OCI-M1 (cell line): ENCODE results near the gene TNPO2.

Source experiments
- DNase-seq: peaks from one replicate; lab custom pipeline; 2025; lab: John Stamatoyannopoulos, UW

The TNPO2 gene

DNA sequence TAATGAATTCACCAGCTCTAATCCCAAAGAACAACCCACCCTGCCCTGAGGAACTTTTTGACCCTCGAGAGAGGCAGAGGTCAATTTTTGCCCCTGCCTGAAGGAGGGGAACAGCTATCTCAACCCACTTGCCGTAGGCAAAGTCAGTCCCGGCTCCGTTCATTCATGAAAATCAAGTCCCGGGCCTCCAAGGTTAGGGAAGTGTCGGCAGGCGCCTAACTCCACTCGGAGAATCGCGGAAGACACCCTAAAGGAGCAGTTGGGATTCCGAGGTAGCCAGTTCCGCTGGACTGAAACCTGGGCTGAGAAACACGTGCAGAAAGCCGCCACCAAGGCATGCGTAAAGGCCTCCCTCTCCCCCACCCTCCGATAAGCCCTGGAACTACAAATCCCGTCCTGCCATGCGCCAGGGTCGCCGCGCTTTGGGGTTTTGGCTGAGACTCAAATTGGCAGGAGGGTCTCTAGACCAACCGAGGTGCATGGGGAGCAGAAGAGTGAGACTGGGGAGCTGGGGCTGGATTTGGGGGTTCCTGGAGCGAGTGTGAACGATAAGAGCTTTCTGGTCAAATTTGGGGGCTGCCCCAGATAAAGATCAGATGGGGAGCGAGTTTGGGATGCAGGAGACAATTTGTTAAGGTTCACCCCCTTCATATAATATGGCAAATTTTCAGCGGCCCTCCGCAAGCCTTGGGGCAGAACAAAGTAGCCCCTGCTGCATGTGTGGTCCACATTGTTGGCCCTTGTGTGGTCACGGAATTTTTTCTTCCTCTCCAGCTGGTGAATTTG, at the start of gene TNPO2:
TNPO2 (minus strand) TSS at position 292 of the 786 bp plus-strand sequence. CDS start 2,955 bp downstream, outside the sequence.
- peak; percentile 70 for DNase-seq

GRCh38 chr19:12772323-12772722, 48.6 kb upstream of the TNPO2 start:
- DNase-seq, result no peak

GRCh38 chr19:12770922-12771321, 47.2 kb upstream of the TNPO2 start:
- no peak for DNase-seq

DNA sequence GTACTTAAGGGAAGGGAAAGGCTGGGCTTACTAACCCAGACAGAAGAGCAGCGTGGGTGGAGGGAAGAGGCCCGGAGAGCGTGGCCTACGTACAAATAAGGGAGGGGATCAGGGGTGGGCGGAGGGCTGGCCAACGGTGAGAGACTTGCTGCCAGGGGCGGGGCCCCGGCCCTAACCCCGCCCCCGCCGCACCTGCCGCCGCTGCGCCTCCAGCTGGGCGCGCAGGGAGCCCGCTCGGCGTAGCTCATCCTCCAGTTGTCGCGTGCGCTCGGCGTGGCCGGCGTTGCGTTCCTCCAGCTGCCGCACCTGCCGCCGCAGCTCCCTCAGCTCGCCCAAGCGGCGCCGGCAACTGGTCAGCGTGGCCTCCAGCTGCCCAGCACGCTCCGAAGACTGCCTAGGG, 46.0 kb upstream of the TNPO2 start:
- no peak for DNase-seq

GRCh38 chr19:12767666-12768065, 43.9 kb upstream of the TNPO2 start:
- DNase-seq, result no peak

GRCh38 chr19:12767150-12767549, 43.4 kb upstream of the TNPO2 start:
- DNase-seq, result no peak

DNA sequence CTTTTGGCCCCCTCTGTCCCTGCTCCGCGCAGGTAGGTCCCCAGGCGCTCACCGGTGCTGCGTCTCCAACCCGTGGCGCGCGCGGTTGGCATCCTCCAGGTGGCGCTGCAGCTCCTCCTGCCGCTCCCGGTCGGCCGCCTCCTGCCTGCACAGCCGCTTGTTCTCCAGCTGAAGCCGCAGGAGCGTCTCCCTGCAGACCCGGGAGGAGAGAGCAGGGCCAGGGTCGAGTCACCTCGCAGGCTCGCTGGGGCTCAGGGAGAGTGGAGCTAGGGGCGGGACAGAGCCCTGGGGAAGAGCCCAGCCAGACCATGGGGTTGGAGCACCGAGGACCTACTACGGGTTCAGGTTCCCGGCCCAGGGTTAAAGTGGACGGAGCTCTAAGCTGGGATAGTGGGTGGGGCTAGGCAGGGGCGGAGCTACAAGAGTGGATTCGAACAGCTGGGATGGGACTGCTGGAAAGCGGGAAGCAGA, 42.4 kb upstream of the TNPO2 start:
- DNase-seq, result no peak

- DNase-seq, result no peak
These were observed 41.0 kb upstream of the TNPO2 start for GRCh38 chr19:12764698-12765097.

GRCh38 chr19:12763100-12763499, 39.4 kb upstream of the TNPO2 start:
- no peak for DNase-seq

GRCh38 chr19:12759686-12760085, 36.0 kb upstream of the TNPO2 start:
- no peak for DNase-seq

DNA sequence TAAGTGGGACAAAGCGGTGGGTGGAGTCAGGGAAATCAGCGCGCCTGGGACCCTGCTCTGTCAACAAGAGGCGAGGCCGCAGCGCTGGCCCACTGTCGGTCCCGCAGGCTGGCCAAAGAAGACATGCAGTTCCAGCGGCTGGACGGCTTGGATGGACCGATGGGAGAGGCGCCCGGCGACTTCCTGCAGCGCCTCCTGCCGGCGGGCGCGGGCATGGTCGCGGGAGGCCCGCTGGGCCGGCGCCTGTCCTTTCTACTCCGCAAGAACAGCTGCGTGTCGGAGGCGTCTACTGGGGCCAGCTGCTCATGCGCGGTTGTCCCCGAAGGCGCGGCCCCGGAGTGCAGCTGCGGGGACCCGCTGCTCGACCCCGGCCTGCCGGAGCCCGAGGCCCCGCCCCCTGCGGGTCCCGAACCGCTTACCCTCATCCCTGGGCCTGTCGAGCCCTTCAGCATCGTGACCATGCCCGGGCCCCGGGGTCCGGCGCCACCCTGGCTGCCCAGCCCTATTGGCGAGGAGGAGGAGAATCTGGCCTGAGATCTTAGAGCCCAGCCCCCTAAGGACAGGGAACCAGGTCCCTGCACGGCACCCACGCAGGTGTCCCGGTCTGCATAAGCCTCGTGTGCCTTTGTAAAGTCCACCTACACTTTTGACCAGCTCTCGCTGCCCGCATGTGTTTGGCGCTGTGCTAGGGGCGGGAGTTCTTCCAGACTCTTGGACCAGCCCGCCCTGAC, 34.0 kb upstream of the TNPO2 start:
- peak; percentile 79 for DNase-seq

- DNase-seq, result no peak
These were observed 32.6 kb upstream of the TNPO2 start for GRCh38 chr19:12756150-12756883.

- DNase-seq, result no peak
These were observed 30.9 kb upstream of the TNPO2 start for GRCh38 chr19:12754465-12755196.

DNA sequence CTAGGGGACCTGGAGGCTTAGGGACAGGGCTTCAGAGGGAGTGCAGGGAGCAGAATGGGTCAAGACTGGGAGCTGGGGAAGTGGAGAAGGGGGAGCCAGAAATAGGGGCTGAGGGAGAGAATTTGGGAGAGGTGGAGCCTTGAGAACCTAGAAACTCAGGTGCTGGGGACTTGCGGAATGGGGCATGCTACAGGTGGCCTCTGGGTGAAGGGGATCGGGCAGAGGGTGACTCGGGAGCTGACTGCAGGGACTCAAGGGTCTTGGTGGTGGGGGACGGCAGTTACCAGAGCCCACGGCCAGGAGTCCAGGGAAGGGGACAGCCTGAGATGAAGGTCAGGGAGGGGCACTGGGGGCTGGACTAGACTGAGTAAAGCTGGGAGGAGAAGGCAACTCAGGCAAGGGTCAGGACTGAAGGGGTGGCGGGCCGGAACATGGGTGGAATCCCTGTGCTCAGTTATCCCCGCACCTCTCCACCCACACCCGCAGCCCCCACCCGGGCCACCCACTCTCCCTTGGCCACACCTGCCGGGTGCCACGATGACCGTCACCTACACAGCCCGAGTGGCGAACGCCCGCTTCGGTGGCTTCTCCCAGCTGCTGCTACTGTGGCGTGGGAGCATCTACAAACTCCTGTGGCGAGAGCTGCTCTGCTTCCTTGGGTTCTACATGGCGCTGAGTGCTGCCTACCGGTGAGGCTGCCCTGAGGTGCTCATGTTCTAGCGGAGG, 28.5 kb upstream of the TNPO2 start:
- DNase-seq, result no peak

GRCh38 chr19:12751635-12752034, 27.9 kb upstream of the TNPO2 start, which contains the start of gene BEST2:
BEST2 (plus strand) TSS chr19:12751791; CDS start chr19:12752593, 802 bp downstream.
- DNase-seq, result no peak

DNA sequence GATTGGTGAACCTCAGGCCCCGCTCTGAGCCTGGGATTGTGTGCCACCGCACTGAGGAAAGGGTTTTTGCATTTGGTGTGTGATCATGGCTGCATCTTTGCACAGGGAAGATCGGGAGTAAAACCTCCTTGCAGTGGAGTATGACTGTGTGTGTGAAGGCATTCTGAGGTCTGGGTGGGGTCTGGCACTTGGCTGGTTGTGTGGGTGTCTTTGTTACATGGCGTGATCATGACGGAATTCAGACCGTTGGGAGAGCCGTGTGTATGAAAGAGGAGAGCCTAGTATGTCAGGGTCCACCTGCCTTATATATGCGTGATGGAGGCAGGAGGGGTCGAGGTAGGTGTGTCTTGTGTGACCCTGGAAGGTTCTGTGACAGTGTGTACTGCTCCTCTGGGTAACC, 27.1 kb upstream of the TNPO2 start:
- no peak for DNase-seq

- DNase-seq, result no peak
These were observed 26.3 kb upstream of the TNPO2 start for GRCh38 chr19:12749938-12750521.

DNA sequence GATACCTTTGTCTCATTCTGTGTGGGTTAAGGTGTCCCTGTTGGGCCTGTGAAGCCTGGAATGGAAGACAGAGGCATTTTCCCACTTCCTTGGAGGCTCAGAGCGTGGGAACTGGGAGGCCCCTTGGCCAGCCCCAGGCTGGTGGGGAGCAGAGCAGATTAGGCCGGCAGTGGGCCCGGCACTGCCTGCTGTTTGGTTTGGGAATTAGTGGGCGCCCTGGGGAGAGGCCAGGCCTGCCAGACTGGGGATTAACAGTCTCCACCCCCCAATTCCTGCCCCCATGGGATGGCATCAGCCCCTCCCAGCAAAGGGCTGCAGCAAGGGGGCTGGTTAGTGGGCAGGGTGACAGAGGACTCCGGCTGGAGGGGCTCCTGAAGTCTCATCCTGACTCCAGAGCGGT, 24.8 kb upstream of the TNPO2 start:
- DNase-seq, result no peak

- DNase-seq, result no peak
These were observed 21.6 kb upstream of the TNPO2 start for GRCh38 chr19:12745166-12745897.

GRCh38 chr19:12737835-12738351, 14.2 kb upstream of the TNPO2 start:
- no peak for DNase-seq
